Spleen (tissue), 11 donors: Measurements from ENCODE around the gene TMEM54. TPM values are rescaled to one million over a fixed set of nuclear protein-coding genes. Genes with fewer than 3 reads are reported as not detected.

Experiments
- DNase-seq: peaks from one replicate; pipeline ENCODE4 v3.0.0-alpha.2; 2020
- H3K27ac ChIP-seq, 8 donors: fragments of 200-600 bp; sonication (generic) in 7 of 8; 1 replicate in 4 of 8; 2 replicates in 4 of 8; pipeline versions ENCODE4 v1.5.0 to v1.8.0; 2016 to 2021; ENCODE audit warnings: inconsistent platforms in 4 of 8, mild to moderate bottlenecking in 4 of 8, moderate library complexity in 1 of 8
- H3K27me3 ChIP-seq, 7 donors: fragments of 200-600 bp; sonication (generic) in 6 of 7; replicated peaks in 1 of 7; 1 replicate in 4 of 7; 2 replicates in 3 of 7; pipeline versions ENCODE4 v1.5.0 to v1.8.0; 2016 to 2021; ENCODE audit warnings: inconsistent platforms in 3 of 7, mild to moderate bottlenecking in 1 of 7
- H3K36me3 ChIP-seq, 6 donors: fragments of 200-600 bp; sonication (generic) in 5 of 6; 1 replicate in 4 of 6; 2 replicates in 2 of 6; pipeline versions ENCODE4 v1.5.0 to v1.8.0; 2016 to 2021; ENCODE audit warnings: inconsistent platforms in 2 of 6
- H3K4me1 ChIP-seq, 6 donors: fragments of 200-600 bp; sonication (generic) in 5 of 6; 1 replicate in 3 of 6; 2 replicates in 3 of 6; pipeline versions ENCODE4 v1.5.0 to v1.8.0; 2016 to 2021; ENCODE audit warnings: inconsistent platforms in 3 of 6
- H3K4me3 ChIP-seq, 8 donors: fragments of 200-600 bp; sonication (generic) in 7 of 8; 1 replicate in 4 of 8; 2 replicates in 4 of 8; pipeline versions ENCODE4 v1.5.0 to v1.8.0; 2016 to 2021; ENCODE audit warnings: inconsistent platforms in 4 of 8, mild to moderate bottlenecking in 4 of 8, moderate library complexity in 2 of 8
- H3K9me3 ChIP-seq, 8 donors: fragments of 200-600 bp; sonication (generic) in 7 of 8; 1 replicate in 4 of 8; 2 replicates in 4 of 8; pipeline versions ENCODE4 v1.5.0 to v1.8.0; 2016 to 2021; ENCODE audit warnings: inconsistent platforms in 4 of 8
- POLR2A ChIP-seq, 3 donors: fragments of 450-650 bp; IDR thresholded peaks; one replicate each; pipeline ENCODE4 v1.5.1; 2017; ENCODE audit warnings: antibody characterized with exemption in 3 of 3, mild to moderate bottlenecking in 1 of 3
- POLR2AphosphoS5 ChIP-seq, 3 donors: sonication (generic); formaldehyde crosslinking; IDR thresholded peaks; one replicate each; pipeline ENCODE4 v1.5.1; 2017; ENCODE audit warnings: antibody characterized with exemption in 3 of 3
- WGBS, 5 donors: extraction: QIAGEN DNeasy Blood & Tissue Kit in 3 of 5; methylation state at CpG; one replicate each; pipeline versions ENCODE4 v1.1.5 to v1.1.7; 2013 to 2018; 5-methylcytosine and 5-hydroxymethylcytosine counted together
- intact Hi-C: fragments of 100-400 bp; cut with DNase I; formaldehyde crosslinking; loops from one replicate; pipeline ENCODE4 v1.15.0; 2023; ENCODE audit warnings: low total_unique reads
- polyA plus RNA-seq, 3 donors: library from polyadenylated mRNA; stranded (reverse); fragments of 200-250 nt; gene quantifications; one replicate each; pipeline ENCODE4 v1.2.1, GENCODE V29; 2013
- total RNA-seq, 7 donors: library from RNA; depleted of rRNA in 3 of 7; stranded (reverse); fragments of >200 nt in 3 of 7; fragmentation: NEBNext Ultra II Directional in 4 of 7; extraction: Animal tissue kit (Norgen Biotek cat#: 25700) in 4 of 7; gene quantifications; one replicate each; pipeline versions ENCODE4 v1.1.0 to v1.2.1, GENCODE V29; 2016 to 2021
- TF ChIP-seq, protein P1 (sequence below), 11 experiments: fragments of 200-600 bp in 7 of 11; fragments of 450-650 bp in 4 of 11; sonication (generic) in 4 of 11; IDR thresholded peaks in 8 of 11; conservative IDR thresholded peaks in 3 of 11; 1 replicate in 7 of 11; 2 replicates in 4 of 11; pipeline versions ENCODE4 v1.4.0 to v1.8.0; 2016 to 2021; ENCODE audit warnings: antibody characterized with exemption in 11 of 11, inconsistent platforms in 4 of 11, mild to moderate bottlenecking in 1 of 11
- donor health status: healthy with polysubstance abuse.
- donor health status: DM: no; HTN: no; CAD: no; lungs with moderate emphysema.
- donor health status: DM: no; HTN: no; CAD: no.
- donor health status: Bipolar disorder and iron deficiency.
- donor health status: healthy.
- donor health status: DM: no; HTN: no; CAD: no.
- donor health status: DM: yes; HTN: yes; CAD: no.

Gene TMEM54
- total and polyA plus RNA-seq, 10 donors, result 4.3 to 24.6 (median 11.5) TPM

DNA sequence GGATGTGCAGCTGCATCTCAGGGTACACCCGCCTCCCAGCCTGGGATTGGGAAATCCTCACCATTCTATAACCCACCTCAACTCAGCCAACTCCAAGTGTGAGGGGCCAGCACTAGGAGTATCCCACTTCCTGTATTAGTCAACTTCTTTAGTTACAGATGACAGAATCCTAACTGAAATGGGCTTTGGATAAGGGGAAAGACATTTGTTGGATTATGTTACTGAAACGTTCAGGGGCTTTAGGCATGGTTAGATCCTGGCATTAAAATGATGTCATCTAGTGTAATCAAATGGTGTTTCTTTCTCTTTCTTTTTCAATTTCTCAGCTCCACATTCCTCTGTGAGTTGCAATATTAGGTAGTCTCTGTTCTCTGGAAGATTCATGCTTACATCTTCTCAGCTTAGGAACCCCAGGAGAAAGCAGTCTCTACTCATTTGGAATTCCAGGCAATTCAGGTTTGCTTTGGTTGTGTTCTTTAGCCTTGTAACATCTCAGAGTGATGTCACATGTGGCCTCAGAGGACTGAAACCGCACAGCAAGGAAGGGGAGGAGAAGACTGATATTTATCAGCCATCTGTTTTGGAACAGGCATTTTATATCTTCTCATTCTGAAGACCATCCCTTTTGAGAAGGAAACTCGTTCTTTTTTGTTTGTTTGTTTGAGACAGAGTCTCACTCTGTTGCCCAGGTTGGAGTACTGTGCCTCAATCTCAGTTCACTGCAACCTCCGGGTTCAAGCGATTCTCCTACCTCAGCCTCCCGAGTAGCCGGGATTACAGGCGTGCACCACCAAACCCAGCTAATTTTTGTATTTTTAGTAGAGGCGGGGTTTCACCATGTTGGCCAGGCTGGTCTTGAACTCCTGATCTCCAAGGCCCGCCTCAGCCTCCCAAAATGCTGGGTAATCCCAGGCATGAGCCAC is 18.9 kb upstream of the TMEM54 start:
- Histone ChIP-seq H3K4me3 (no peak overlapping the region), H3K9me3 (no peaks in the 10 kb centered on the region), H3K27me3 (peaks cover 0 to 91% (median 26%) of the 10 kb centered on the region in 7 donors), H3K27ac (no peak overlapping the region), H3K4me1 (peaks cover 0 to 22% (median 7%) of the 10 kb centered on the region in 6 donors), H3K36me3 (no peaks in the 10 kb centered on the region)
- 81 to 86% (median 83%) methylated on average over 11 of the region's 11 CpGs for WGBS, 5 donors
- intact Hi-C loops, result no loop called here
- TF ChIP-seq POLR2AphosphoS5 (IDR thresholded peaks at IDR 0.05) (no peak), POLR2A (IDR thresholded peaks at IDR 0.05) (no peak)
- TF ChIP-seq, protein P1, sequence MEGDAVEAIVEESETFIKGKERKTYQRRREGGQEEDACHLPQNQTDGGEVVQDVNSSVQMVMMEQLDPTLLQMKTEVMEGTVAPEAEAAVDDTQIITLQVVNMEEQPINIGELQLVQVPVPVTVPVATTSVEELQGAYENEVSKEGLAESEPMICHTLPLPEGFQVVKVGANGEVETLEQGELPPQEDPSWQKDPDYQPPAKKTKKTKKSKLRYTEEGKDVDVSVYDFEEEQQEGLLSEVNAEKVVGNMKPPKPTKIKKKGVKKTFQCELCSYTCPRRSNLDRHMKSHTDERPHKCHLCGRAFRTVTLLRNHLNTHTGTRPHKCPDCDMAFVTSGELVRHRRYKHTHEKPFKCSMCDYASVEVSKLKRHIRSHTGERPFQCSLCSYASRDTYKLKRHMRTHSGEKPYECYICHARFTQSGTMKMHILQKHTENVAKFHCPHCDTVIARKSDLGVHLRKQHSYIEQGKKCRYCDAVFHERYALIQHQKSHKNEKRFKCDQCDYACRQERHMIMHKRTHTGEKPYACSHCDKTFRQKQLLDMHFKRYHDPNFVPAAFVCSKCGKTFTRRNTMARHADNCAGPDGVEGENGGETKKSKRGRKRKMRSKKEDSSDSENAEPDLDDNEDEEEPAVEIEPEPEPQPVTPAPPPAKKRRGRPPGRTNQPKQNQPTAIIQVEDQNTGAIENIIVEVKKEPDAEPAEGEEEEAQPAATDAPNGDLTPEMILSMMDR (IDR thresholded peaks at IDR 0.05 in 8 of 11, conservative IDR thresholded peaks at IDR 0.05 in 3 of 11), result no peak
- no peak for DNase-seq

- peaks cover 0 to 8% (median 0%) of the 10 kb centered on the region in 6 donors for H3K4me1 ChIP-seq
- peaks cover 0 to 72% (median 10%) of the 10 kb centered on the region in 7 donors for H3K27me3 ChIP-seq
- no peaks in the 10 kb centered on the region for H3K36me3 ChIP-seq
- H3K27ac ChIP-seq, result no peak overlapping the region
- no peak for DNase-seq
- WGBS, 5 donors, result 27 to 57% (median 48%) methylated on average over 1 of the region's 1 CpG
- H3K9me3 ChIP-seq, result no peaks in the 10 kb centered on the region
- H3K4me3 ChIP-seq, result no peak overlapping the region
- TF ChIP-seq POLR2AphosphoS5 (IDR thresholded peaks at IDR 0.05), result no peak
- TF ChIP-seq, protein P1 (IDR thresholded peaks at IDR 0.05 in 8 of 11, conservative IDR thresholded peaks at IDR 0.05 in 3 of 11), result no peak
- TF ChIP-seq POLR2A (IDR thresholded peaks at IDR 0.05), result no peak
- intact Hi-C loops, result no loop called here
Observed at GRCh38 chr1:32918179-32918578, 17.0 kb upstream of the TMEM54 start.

DNA sequence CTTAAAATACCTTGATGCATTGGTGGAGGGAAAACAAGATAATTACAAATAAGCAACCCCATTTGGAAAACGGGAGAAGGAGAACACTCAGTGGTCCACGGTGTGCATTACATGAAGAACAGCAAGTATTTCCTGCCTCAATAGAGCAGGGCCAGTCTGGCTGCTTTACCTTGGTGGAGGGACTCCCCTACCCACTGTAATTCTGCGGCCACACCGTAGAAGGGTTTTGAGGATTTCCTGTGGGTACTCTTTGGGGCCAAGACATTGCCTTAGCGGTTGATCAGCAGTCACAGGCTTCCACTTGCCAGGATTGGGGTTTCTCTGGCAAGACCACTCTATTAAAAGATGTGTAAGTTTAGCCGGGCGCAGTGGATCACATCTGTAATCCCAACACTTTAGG is 16.3 kb upstream of the TMEM54 start:
- Histone ChIP-seq H3K9me3 (no peaks in the 10 kb centered on the region), H3K27ac (no peak overlapping the region), H3K36me3 (no peaks in the 10 kb centered on the region), H3K27me3 (peaks cover 0 to 66% (median 10%) of the 10 kb centered on the region in 7 donors), H3K4me3 (no peak overlapping the region), H3K4me1 (peaks cover 0 to 8% (median 0%) of the 10 kb centered on the region in 6 donors)
- no peak for TF ChIP-seq POLR2AphosphoS5 (IDR thresholded peaks at IDR 0.05)
- TF ChIP-seq POLR2A (IDR thresholded peaks at IDR 0.05), result no peak
- TF ChIP-seq, protein P1 (IDR thresholded peaks at IDR 0.05 in 8 of 11, conservative IDR thresholded peaks at IDR 0.05 in 3 of 11), result no peak
- 18 to 36% (median 26%) methylated on average over 7 of the region's 7 CpGs for WGBS, 5 donors
- intact Hi-C loops, result no loop called here
- DNase-seq, result no peak
